HG03095 (cell line): Measurements from ENCODE around the gene RECK.
A peak's percentile ranks its signal among the peaks of the same experiment; 100 is the strongest.
"Not testable (repeated sequence)": the region's sequence is repeated elsewhere in the genome, so short reads cannot be mapped to it uniquely, and the experiment has no call there.

Experiments
- ATAC-seq: cut with Tn5 transposase; IDR thresholded peaks from one replicate; pipeline ENCODE4 v1.9.1; 2021; ENCODE audit warnings: moderate library complexity; ENCODE audit not compliant: unreplicated experiment

Gene RECK

DNA sequence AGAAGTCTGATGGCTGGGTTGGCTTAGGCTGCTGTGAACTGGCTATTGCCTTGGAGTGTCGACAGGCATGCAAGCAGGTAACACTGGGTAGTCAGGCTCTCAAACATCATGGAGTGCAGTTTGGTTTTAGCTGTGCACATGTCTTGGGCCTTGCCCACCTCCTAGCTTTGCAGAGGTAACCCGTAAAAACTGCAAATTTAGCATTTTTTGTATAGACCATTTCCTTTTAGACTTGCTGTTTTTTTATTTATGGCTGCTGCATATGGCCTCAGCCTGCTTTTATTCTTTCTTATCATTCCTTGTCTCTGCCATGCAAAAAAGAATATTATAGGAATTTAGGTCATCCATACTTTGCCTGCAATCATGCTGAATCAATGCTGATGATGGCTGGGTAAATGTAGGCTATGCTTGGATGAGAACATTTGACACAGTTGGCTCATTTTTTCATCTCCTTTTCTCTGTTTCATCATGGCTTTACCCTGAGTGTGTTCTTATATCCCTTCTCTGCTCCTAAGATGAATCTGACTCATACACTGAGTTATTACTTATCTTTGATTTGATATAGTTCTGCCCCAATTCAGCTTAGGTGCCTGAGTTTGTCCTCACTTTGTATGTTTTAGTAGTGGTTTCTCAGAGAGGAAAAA lies 27.2 kb downstream of the RECK start:
- ATAC-seq: no peak

DNA sequence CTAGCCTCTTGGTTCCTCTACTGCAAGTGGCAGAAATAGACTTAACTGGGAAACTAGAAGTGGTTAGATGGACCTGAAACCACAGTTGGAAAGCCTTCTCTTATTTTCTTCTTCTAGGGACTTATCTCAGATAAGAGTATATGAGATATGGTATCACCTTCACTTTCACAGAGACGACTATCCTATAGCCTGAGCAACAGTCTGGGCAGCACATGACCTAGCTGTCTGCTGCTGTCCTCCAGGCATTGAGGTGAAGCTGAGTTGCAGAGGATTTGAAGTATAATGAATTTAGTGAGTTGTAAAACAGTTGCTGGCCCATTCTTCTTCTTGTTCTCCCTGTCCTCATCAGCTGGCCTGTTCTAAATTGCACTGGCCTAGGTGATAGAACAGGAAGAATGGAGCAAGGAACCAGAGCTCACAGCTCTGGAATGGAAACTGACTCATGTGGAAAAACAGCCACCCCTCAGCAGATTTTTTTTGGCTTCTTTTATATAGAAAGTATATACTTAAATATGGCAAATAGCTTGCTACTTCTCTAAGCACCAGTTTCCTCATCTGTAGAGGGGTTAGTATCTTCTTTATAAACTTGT lies 27.8 kb downstream of the RECK start:
- ATAC-seq: no peak

GRCh38 chr9:36074055-36074454 lies 37.3 kb downstream of the RECK start:
- ATAC-seq: no peak

GRCh38 chr9:36074870-36075532 lies 38.3 kb downstream of the RECK start:
- no peak for ATAC-seq

DNA sequence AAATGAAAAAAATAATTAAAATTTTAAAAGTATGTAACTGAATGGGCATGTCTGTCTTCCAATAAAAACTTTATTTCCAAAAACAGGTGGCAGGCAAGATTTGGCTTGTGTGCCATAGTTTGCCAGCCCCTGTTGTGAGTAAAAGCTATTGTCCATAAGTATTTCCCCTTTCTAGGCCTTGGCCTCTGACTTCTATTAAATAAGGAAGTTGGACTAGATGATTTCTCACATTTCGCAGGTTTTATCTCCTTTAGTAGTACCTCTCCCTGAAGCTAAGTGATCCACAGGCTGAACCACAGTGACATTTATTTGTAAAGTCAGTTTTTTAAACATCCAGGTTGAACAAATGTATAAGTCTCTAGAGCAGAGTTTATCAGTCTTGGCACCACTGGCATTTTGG lies 41.3 kb downstream of the RECK start:
- no peak for ATAC-seq

DNA sequence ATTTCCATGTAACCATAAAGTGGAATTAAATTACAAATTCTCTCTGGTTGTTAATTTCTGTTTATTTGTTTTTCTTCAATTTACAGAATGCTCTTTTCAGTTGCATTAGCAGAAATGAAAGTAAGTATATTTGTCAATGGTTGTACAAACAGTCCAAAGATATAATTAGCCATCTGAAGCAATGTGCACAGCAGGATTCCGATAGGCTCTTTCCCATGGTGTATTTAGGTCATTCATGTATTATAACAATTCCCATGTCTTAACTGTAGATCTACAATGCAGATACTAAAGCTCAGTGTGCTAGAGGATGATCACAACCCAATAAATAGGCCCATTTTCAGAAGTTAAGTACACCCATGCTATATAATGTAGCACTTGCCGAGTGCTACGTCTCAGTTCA lies 43.8 kb downstream of the RECK start:
- ATAC-seq: no peak

DNA sequence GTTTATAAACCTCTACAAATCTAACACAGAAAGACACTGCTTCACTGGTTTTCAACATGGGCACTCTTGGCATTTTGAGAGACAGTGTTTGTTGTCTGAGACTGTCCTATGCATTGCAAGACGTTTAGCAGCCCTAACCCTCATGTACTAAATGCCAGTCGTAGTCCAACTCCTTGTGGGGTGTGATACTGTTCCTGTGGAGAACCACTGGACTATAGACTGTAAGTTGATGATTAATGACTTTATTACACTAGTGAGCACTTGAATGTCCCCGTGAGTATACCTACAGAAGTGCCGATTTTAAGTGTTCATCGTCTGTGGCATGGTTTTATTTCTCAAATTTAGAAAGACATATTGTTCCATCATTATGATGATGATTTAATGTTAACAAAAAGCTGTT lies 46.2 kb downstream of the RECK start:
- ATAC-seq: no peak

- ATAC-seq: no peak
Observed at GRCh38 chr9:36086442-36086841, 49.7 kb downstream of the RECK start.

- not testable (repeated sequence) for ATAC-seq
Observed at GRCh38 chr9:36087054-36087453, 50.3 kb downstream of the RECK start.

DNA sequence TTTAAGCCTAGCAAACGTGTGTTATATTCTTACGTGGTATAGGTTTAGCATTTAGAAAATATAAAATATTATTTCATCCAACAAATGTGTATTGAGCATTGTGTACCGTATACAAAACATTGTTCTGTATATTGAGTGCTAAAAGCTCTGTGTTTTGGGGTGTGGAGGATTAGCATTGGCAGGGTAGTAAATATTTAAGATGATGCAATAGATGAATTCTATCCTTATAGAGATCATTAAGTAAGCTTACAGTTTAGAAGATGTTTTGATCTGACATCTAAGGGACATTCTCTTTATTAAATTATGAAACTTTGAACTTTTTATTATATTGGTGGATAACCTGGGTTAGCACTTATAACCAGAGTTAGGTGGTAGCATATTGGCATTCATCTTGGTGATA lies 51.3 kb downstream of the RECK start:
- ATAC-seq: no peak

DNA sequence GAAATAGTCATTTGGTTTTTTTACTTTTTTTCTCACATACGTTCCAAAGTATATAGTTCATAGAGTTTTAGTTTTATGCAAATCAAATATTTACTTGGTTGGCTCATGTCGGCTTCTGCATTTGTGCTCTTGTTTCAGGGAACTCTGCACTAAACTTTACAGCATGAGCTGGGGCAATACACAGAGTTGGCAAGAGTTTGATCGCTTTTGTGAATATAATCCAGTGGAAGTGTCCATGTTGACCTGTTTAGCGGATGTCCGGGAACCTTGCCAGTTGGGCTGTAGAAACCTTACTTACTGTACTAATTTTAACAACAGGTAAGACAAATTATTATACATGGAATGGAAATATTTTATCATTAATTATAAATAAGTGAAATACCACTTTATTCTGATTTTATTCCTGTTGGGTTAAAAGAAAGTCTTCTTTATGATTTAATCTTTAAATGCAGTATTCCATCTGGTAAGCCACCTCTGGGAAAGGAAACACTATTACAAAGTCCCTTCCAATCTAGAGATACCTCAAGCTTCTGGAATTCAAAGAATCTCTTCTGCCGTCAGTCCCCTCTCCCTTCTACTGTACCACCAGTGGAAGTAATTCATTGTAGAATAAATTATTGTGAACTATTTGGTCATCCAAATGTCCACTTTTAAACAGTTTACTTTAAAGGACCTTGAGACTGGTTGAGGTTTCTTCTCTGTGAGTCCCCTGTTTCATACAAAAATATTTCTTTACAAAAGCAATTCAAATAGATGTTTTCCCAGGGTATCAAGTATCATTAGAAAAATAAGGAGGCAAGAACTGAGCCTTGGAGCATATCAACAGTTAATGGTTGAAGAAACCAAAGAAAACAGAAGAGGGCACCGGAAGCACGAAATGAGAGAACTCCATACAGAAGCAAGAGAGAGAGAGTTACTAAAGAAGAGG lies 54.6 kb downstream of the RECK start:
- ATAC-seq: no peak

- no peak for ATAC-seq
Observed at GRCh38 chr9:36092014-36092413, 55.3 kb downstream of the RECK start.

DNA sequence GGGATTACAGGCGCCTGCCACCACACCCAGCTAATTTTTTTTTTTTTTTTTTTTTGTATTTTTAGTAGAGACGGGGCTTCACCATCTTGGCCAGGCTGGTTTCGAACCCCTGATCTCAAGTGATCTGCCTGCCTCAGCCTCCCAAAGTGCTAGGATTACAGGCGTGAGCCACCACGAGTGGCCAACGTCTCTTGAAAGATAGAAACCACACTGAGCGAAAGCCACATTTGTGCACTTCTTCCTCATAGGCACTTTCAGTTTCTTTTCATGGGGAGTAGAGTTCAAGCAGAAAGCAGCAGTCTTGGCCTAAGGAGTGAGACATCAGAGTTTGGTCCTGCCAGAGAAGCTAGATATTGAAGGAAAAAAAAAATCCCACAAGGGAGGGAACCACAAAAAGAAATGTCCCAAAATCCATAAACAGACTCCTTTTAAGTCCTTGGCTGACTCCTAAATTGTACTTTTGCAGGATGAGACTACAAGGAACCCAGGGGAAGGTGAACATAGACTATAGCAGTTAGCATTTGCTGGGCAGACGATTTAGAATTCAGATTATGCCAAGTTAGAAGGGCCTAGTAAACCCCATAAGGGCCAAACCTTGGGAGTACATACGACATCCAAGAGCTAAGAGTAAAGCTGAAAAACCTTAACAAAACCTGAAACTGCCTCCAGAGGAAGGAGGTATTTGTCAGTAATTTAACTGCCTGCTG lies 55.9 kb downstream of the RECK start:
- ATAC-seq: peak; percentile 100

DNA sequence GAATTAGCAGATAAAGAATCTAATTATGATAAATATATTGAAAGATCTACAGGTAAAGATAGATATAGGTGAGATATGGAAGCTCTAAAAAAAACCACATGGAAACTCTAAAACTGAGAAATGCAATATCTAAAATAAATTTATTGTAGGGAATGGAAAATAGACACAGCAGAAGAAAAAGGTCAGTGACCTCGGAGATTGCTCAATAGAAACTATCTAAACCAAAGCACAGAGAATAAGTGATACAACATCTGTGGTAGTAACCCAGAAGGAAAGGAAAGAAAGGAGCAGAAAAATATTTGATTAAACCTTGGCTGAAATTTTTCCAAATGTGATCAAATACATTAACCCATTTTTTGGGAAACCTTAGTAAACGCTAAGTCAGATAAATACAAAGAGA lies 56.7 kb downstream of the RECK start:
- ATAC-seq: no peak

GRCh38 chr9:36099718-36100117 lies 63.0 kb downstream of the RECK start:
- ATAC-seq: no peak

- no peak for ATAC-seq
Observed at GRCh38 chr9:36100532-36100931, 63.8 kb downstream of the RECK start.

- ATAC-seq: no peak
Observed at GRCh38 chr9:36101916-36102741, 65.4 kb downstream of the RECK start.

GRCh38 chr9:36102742-36103495 lies 66.2 kb downstream of the RECK start:
- no peak for ATAC-seq

DNA sequence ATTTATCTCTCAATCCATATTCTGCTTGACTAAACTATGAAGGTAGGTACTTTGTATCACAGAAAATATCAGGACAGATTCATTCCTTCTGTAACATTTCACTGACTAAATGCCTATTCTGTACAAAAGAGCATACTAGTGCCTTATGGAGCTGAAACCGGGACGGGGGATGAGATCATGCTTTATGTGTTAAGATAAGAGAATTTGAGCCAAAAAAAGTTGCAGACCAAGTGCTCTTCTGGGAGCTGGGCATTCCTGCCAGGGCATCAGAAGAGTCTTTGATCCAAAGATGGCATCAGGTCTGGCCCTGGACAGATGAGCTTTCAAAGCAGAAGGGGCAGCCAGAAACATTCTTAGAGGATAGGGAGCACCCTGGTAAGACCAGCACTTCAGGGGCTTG lies 72.4 kb downstream of the RECK start:
- ATAC-seq: no peak
